Measurements from ENCODE around the gene DAB2IP.

DAB2IP gene

GRCh38 chr9:121651295-121652020 is at the start of gene DAB2IP:
DAB2IP (plus strand) TSS chr9:121651634; CDS start chr9:121651776, 142 bp downstream.
- peak; percentile 20 for DNase-seq (ENCODE audit: low read depth)
- peak within 1 kb of the TSS; percentile 50 for H3K4me3 ChIP-seq (ENCODE audit: low read length)
- no peak for TF ChIP-seq CTCF (conservative IDR thresholded peaks at IDR 0.05; ENCODE audit: low read length)

GRCh38 chr9:121603028-121603427 is 48.4 kb upstream of the DAB2IP start:
- no peak overlapping the region for H3K4me3 ChIP-seq (ENCODE audit: low read length)
- no peak for TF ChIP-seq CTCF (conservative IDR thresholded peaks at IDR 0.05; ENCODE audit: low read length)
- no peak for DNase-seq (ENCODE audit: low read depth)

- TF ChIP-seq CTCF (conservative IDR thresholded peaks at IDR 0.05; ENCODE audit: low read length) = no peak
- H3K4me3 ChIP-seq (ENCODE audit: low read length) = no peak overlapping the region
- no peak for DNase-seq (ENCODE audit: low read depth)
These were observed 47.2 kb upstream of the DAB2IP start for GRCh38 chr9:121604242-121604641.

- H3K4me3 ChIP-seq (ENCODE audit: low read length) = no peak overlapping the region
- DNase-seq (ENCODE audit: low read depth) = no peak
- TF ChIP-seq CTCF (conservative IDR thresholded peaks at IDR 0.05; ENCODE audit: low read length) = no peak
These were observed 46.8 kb upstream of the DAB2IP start for GRCh38 chr9:121604654-121605053.

- no peak overlapping the region for H3K4me3 ChIP-seq (ENCODE audit: low read length)
- DNase-seq (ENCODE audit: low read depth) = no peak
- no peak for TF ChIP-seq CTCF (conservative IDR thresholded peaks at IDR 0.05; ENCODE audit: low read length)
These were observed 43.8 kb upstream of the DAB2IP start for GRCh38 chr9:121607434-121608167.

- no peak for DNase-seq (ENCODE audit: low read depth)
- no peak for TF ChIP-seq CTCF (conservative IDR thresholded peaks at IDR 0.05; ENCODE audit: low read length)
- no peak overlapping the region for H3K4me3 ChIP-seq (ENCODE audit: low read length)
These were observed 43.1 kb upstream of the DAB2IP start for GRCh38 chr9:121608168-121608853.
